A673 (cell line): ENCODE results near the gene OSGEPL1. TPM values are rescaled to one million over a fixed set of nuclear protein-coding genes. Genes with fewer than 3 reads are reported as not detected.

Experiments
- BruUV-seq: library from RNA; stranded (reverse); fragments of 400-500 nt; replicated peaks from 2 replicates; lab custom pipeline; 2021; lab: Mats Ljungman, UMichigan
- CTCF ChIA-PET: fragments of 300-600 bp; sonication (Branson Sonifier 250); formaldehyde crosslinking; loops from one replicate; lab custom pipeline; 2022; ENCODE audit warnings: antibody characterized with exemption; lab: Charles Lee
- POLR2A ChIA-PET: fragments of 300-600 bp; sonication (Branson Sonifier 250); formaldehyde crosslinking; loops from one replicate; lab custom pipeline; 2022; ENCODE audit warnings: antibody characterized with exemption; ENCODE audit not compliant: low non-redundant PET; lab: Charles Lee
- DNase-seq: peaks from one replicate; pipeline ENCODE4 v3.0.0-alpha.2; 2015; ENCODE audit warnings: low spot score
- H3K27ac ChIP-seq: fragments of 200-600 bp; sonication (generic); 2 replicates; pipeline ENCODE4 v1.5.1; 2016; ENCODE audit warnings: mixed run types, low read depth, mild to moderate bottlenecking, mixed read lengths, antibody characterized with exemption, low read length; ENCODE audit not compliant: poor library complexity, severe bottlenecking
- H3K27me3 ChIP-seq: fragments of 200-600 bp; sonication (generic); replicated peaks from 2 replicates; pipeline ENCODE4 v1.6.1; 2017; ENCODE audit warnings: mixed run types, low read depth, mild to moderate bottlenecking, mixed read lengths, antibody characterized with exemption, low read length; ENCODE audit not compliant: insufficient read depth, poor library complexity
- H3K36me3 ChIP-seq: fragments of 200-600 bp; sonication (generic); 2 replicates; pipeline ENCODE4 v1.6.1; 2016; ENCODE audit warnings: mixed run types, mild to moderate bottlenecking, mixed read lengths, antibody characterized with exemption, low read length; ENCODE audit not compliant: insufficient read depth, poor library complexity, severe bottlenecking
- H3K4me1 ChIP-seq: fragments of 200-600 bp; sonication (generic); 2 replicates; pipeline ENCODE4 v1.6.1; 2017; ENCODE audit warnings: mixed run types, mild to moderate bottlenecking, mixed read lengths, antibody characterized with exemption, low read length; ENCODE audit not compliant: insufficient read depth, poor library complexity, severe bottlenecking
- H3K4me3 ChIP-seq: fragments of 200-600 bp; sonication (generic); 2 replicates; pipeline ENCODE4 v1.5.1; 2016; ENCODE audit warnings: low read depth, mixed run types, mild to moderate bottlenecking, mixed read lengths, low read length; ENCODE audit not compliant: poor library complexity, severe bottlenecking
- H3K9me3 ChIP-seq: fragments of 200-600 bp; sonication (generic); 2 replicates; pipeline ENCODE4 v1.6.1; 2016; ENCODE audit warnings: mixed run types, low read depth, mild to moderate bottlenecking, mixed read lengths, antibody characterized with exemption, low read length; ENCODE audit not compliant: poor library complexity, severe bottlenecking
- EZH2 ChIP-seq: fragments of 200-600 bp; sonication (generic); IDR thresholded peaks from 2 replicates; pipeline ENCODE4 v1.6.1; 2017; ENCODE audit warnings: borderline replicate concordance, low read depth, mild to moderate bottlenecking, mixed read lengths, antibody characterized with exemption, low read length; ENCODE audit not compliant: poor library complexity, severe bottlenecking
- intact Hi-C: fragments of 100-400 bp; cut with micrococcal nuclease; formaldehyde crosslinking; loops from one replicate; pipeline ENCODE4 v1.10.0; 2022; ENCODE audit not compliant: unreplicated experiment
- total RNA-seq: library from RNA; stranded (reverse); gene quantifications from 2 replicates; pipeline ENCODE4 v1.2.3, GENCODE V29; 2021
- TF ChIP-seq, protein P1 (sequence below): fragments of 300-800, 200-600 bp; sonication (generic); conservative IDR thresholded peaks from 2 replicates; pipeline ENCODE4 v1.5.1; 2017; ENCODE audit warnings: low read depth, mild to moderate bottlenecking, antibody characterized with exemption, low read length, moderate library complexity, mixed read lengths

Gene OSGEPL1
- total RNA-seq, 1 experiment from 2014 or later = 13.7 TPM

DNA sequence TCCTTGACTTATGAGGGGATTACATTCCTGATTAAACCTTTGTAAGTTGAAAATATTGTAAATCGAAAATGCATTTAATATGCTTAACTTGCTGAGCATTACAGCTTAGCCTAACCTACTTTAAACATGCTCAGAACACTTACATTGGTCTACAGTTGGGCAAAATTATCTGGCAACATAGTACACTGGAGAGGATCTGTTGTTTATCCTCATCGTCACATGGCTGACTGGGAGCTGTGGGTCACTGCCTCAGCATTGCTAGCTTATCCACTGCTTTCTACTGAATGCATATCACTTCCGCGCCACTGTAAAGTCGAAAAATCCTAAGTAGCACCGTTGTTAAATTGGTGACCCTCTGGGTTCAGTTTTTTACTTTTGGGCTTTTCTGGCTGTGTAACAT lies 35.3 kb upstream of the OSGEPL1 start:
- CTCF ChIA-PET = interaction anchor here (0.7 to 1.0 kb wide), 3 partner anchors 12 to 184 kb away, joined by 3 to 5 read pairs (median 3); no protein-coding TSS in a partner anchor
- no peak for TF ChIP-seq EZH2
- TF ChIP-seq, protein P1, sequence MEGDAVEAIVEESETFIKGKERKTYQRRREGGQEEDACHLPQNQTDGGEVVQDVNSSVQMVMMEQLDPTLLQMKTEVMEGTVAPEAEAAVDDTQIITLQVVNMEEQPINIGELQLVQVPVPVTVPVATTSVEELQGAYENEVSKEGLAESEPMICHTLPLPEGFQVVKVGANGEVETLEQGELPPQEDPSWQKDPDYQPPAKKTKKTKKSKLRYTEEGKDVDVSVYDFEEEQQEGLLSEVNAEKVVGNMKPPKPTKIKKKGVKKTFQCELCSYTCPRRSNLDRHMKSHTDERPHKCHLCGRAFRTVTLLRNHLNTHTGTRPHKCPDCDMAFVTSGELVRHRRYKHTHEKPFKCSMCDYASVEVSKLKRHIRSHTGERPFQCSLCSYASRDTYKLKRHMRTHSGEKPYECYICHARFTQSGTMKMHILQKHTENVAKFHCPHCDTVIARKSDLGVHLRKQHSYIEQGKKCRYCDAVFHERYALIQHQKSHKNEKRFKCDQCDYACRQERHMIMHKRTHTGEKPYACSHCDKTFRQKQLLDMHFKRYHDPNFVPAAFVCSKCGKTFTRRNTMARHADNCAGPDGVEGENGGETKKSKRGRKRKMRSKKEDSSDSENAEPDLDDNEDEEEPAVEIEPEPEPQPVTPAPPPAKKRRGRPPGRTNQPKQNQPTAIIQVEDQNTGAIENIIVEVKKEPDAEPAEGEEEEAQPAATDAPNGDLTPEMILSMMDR = no peak

DNA sequence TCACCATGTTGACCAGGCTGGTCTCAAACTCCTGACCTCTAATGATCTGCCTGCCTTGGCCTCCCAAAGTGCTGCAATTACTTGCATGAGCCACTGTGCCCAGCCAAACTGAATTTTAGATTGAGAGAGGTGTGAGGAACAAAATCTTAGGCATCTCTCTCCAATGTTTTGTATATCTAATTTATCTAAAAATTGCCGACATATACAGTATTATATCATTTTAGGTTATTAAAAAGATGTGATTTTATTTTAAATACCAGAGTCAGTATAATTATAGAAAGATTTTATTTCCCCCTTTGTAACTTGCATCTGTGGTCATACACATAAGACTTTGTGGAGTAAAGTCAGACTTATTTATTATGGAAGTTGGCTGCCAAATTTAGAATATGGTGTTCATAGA lies 31.7 kb upstream of the OSGEPL1 start:
- Histone ChIP-seq H3K36me3 (peaks cover 54% of the 10 kb centered on the region), H3K4me1 (no peaks in the 10 kb centered on the region), H3K27me3 (no peaks in the 10 kb centered on the region), H3K9me3 (no peaks in the 10 kb centered on the region), H3K4me3 (no peak overlapping the region), H3K27ac (no peak overlapping the region)
- intact Hi-C loops = loop anchor here (10.0 kb wide), 1 partner anchor 520 kb away; the partner anchor contains the start of gene HIBCH
- BruUV-seq = no TSS peak
- DNase-seq = no peak
- ChIA-PET POLR2A (no interaction called here), CTCF (no interaction called here)
- TF ChIP-seq, protein P1 = no peak

More for the DNA sequence above, 35.3 kb upstream of the OSGEPL1 start:
- no peak overlapping the region for H3K27ac ChIP-seq
- H3K9me3 ChIP-seq = no peaks in the 10 kb centered on the region
- intact Hi-C loops = loop anchor here (5.0 to 10.0 kb wide), 2 partner anchors 274 to 517 kb away; partner anchors contain the start of gene HIBCH
- peaks cover 56% of the 10 kb centered on the region for H3K36me3 ChIP-seq
- no peak overlapping the region for H3K4me3 ChIP-seq
- no TSS peak for BruUV-seq
- no peak for DNase-seq
- POLR2A ChIA-PET = no interaction called here
- H3K4me1 ChIP-seq = peaks cover 4% of the 10 kb centered on the region
- no peaks in the 10 kb centered on the region for H3K27me3 ChIP-seq

DNA sequence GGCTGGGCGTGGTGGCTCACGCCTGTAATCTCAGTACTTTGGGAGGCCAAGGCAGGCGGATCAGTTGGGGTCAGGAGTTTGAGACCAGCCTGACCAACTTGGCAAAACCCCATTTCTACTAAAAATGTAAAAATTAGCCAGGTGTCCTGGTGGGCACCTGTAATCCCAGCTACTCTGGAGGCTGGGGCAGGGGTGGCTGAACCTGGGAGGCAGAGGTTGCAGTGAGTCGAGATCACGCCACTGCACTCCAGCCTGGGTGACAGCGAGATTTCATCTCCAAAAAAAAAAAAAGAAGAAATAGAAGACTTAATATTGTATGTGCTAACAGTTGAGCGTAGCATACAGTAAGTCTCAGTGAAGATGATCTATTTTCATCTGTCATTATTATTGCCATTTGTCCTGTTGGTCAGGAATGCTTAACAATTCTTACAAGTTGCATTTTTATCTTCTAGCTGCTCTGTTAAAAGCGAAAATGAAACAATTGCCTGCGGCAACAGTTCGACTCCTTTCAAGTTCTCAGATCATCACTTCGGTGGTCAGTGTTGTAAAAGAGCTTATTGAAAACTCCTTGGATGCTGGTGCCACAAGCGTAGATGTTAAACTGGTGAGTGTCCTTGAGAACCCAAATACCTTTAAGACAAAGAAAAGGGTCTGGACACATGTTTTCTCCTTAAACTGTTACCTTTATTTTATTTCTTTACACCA lies 28.9 kb upstream of the OSGEPL1 start:
- Histone ChIP-seq H3K27me3 (no peaks in the 10 kb centered on the region), H3K4me3 (no peak overlapping the region), H3K4me1 (no peaks in the 10 kb centered on the region), H3K36me3 (peaks cover 48% of the 10 kb centered on the region), H3K9me3 (no peaks in the 10 kb centered on the region), H3K27ac (no peak overlapping the region)
- ChIA-PET POLR2A (no interaction called here), CTCF (no interaction called here)
- BruUV-seq = no TSS peak
- no peak for DNase-seq
- TF ChIP-seq EZH2 = no peak
- TF ChIP-seq, protein P1 = no peak
- intact Hi-C loops = loop anchor here (10.0 kb wide), 1 partner anchor 523 kb away; the partner anchor contains the start of gene HIBCH
